HCT116 (cell line): Measurements from ENCODE around the gene MYLK3.

Experiments
- EZH2 ChIP-seq: fragments of 200-600 bp; sonication (generic); IDR thresholded peaks from 2 replicates; pipeline ENCODE4 v1.6.1; 2017; ENCODE audit warnings: antibody characterized with exemption, mixed run types
- EZH2phosphoT487 ChIP-seq: fragments of 200-600 bp; IDR thresholded peaks from 2 replicates; pipeline ENCODE4 v1.6.1; 2018; ENCODE audit warnings: antibody characterized with exemption, borderline replicate concordance
- JUND ChIP-seq: IDR thresholded peaks from 2 replicates; pipeline ENCODE4 v1.6.1; 2012
- POLR2AphosphoS5 ChIP-seq: IDR thresholded peaks from 2 replicates; pipeline ENCODE4 v1.6.1; 2011; ENCODE audit warnings: mild to moderate bottlenecking, low read depth, low read length, moderate library complexity
- RAD21 ChIP-seq: IDR thresholded peaks from 2 replicates; pipeline ENCODE4 v1.6.1; 2012; ENCODE audit warnings: low read depth, mild to moderate bottlenecking
- TCF7L2 ChIP-seq: IDR thresholded peaks from 2 replicates; pipeline ENCODE4 v1.7.0; 2011; ENCODE audit warnings: borderline replicate concordance, inconsistent platforms; ENCODE audit not compliant: insufficient read depth, insufficient read length; ENCODE audit errors: extremely low read depth
- ZNF274 ChIP-seq: fragments of 200-500 bp; sonication (Bioruptor generic); IDR thresholded peaks from 2 replicates; pipeline ENCODE4 v1.6.1; 2014; ENCODE audit warnings: mild to moderate bottlenecking, low read depth, low read length, inconsistent platforms
- TF ChIP-seq, protein P1 (sequence below): IDR thresholded peaks from 2 replicates; pipeline ENCODE4 v1.6.1; 2012
- TF ChIP-seq, protein P2 (sequence below), 3 experiments: fragments of 200-600 bp in 1 of 3; sonication (generic) in 1 of 3; IDR thresholded peaks in 2 of 3; conservative IDR thresholded peaks in 1 of 3; 2 replicates each; pipeline ENCODE4 v1.5.1; 2012 to 2017; ENCODE audit warnings: low read depth in 2 of 3, low read length in 2 of 3, antibody characterized with exemption in 1 of 3, borderline replicate concordance in 1 of 3, control low read depth in 1 of 3, mild to moderate bottlenecking in 1 of 3, mixed read lengths in 1 of 3, mixed run types in 1 of 3, moderate library complexity in 1 of 3; ENCODE audit not compliant: insufficient read depth in 1 of 3
- TF ChIP-seq, protein P3 (sequence below): IDR thresholded peaks from 2 replicates; pipeline ENCODE4 v1.6.1; 2012; ENCODE audit warnings: low read depth

DNA sequence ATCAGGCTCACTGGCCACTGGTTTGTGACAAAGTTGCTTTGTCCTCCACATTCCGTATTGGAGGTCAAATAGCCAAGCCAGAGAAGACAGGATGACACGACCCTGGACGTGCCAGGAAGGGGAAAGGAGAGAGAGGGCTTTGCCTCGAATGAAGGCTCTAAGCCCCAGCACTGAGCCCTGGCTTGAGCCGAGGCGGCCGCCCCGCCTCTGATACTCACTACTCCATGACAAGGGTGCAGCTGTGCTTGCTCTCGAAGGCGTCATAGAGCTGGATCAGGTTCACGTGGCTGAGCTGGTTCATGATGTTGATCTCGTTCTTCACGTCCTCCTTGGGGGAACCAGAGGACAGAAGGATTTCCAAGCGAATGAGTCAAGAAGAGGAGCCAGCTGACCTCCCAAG lies 19.3 kb downstream of the MYLK3 start:
- TF ChIP-seq POLR2AphosphoS5 (no peak), JUND (no peak), EZH2 (no peak), EZH2phosphoT487 (no peak), TCF7L2 (no peak), RAD21 (no peak), ZNF274 (no peak)
- TF ChIP-seq, protein P1, sequence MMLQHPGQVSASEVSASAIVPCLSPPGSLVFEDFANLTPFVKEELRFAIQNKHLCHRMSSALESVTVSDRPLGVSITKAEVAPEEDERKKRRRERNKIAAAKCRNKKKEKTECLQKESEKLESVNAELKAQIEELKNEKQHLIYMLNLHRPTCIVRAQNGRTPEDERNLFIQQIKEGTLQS = no peak
- TF ChIP-seq, protein P2, sequence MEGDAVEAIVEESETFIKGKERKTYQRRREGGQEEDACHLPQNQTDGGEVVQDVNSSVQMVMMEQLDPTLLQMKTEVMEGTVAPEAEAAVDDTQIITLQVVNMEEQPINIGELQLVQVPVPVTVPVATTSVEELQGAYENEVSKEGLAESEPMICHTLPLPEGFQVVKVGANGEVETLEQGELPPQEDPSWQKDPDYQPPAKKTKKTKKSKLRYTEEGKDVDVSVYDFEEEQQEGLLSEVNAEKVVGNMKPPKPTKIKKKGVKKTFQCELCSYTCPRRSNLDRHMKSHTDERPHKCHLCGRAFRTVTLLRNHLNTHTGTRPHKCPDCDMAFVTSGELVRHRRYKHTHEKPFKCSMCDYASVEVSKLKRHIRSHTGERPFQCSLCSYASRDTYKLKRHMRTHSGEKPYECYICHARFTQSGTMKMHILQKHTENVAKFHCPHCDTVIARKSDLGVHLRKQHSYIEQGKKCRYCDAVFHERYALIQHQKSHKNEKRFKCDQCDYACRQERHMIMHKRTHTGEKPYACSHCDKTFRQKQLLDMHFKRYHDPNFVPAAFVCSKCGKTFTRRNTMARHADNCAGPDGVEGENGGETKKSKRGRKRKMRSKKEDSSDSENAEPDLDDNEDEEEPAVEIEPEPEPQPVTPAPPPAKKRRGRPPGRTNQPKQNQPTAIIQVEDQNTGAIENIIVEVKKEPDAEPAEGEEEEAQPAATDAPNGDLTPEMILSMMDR (IDR thresholded peaks at IDR 0.05 in 2 of 3, conservative IDR thresholded peaks at IDR 0.05 in 1 of 3; ENCODE audit: borderline replicate concordance in 1 of 3, insufficient read depth in 1 of 3, low read depth in 2 of 3, low read length in 2 of 3) = no peak
- TF ChIP-seq, protein P3, sequence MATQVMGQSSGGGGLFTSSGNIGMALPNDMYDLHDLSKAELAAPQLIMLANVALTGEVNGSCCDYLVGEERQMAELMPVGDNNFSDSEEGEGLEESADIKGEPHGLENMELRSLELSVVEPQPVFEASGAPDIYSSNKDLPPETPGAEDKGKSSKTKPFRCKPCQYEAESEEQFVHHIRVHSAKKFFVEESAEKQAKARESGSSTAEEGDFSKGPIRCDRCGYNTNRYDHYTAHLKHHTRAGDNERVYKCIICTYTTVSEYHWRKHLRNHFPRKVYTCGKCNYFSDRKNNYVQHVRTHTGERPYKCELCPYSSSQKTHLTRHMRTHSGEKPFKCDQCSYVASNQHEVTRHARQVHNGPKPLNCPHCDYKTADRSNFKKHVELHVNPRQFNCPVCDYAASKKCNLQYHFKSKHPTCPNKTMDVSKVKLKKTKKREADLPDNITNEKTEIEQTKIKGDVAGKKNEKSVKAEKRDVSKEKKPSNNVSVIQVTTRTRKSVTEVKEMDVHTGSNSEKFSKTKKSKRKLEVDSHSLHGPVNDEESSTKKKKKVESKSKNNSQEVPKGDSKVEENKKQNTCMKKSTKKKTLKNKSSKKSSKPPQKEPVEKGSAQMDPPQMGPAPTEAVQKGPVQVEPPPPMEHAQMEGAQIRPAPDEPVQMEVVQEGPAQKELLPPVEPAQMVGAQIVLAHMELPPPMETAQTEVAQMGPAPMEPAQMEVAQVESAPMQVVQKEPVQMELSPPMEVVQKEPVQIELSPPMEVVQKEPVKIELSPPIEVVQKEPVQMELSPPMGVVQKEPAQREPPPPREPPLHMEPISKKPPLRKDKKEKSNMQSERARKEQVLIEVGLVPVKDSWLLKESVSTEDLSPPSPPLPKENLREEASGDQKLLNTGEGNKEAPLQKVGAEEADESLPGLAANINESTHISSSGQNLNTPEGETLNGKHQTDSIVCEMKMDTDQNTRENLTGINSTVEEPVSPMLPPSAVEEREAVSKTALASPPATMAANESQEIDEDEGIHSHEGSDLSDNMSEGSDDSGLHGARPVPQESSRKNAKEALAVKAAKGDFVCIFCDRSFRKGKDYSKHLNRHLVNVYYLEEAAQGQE = no peak
